Measurements from ENCODE around the gene PRMT7.

DNA sequence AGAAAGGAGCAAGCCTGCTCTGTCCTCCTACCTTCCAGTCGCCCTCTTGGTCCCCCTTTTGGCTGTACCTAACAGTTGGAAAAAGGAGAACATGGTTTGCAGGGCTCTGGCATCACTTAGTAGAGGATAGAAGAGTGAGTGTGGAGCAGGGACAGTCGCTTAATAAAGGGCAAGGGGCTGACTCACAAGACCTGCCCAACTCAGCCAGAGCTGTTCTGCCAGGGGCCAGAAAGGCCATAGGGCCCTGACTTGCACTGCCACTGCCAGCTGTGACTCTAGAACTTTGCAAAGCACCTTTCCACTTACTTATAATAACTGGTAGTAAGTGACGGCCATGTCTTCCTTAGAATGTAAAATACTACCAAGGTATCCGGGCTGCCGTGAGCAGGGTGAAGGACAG lies 13.5 kb downstream of the PRMT7 start:
- no peak for TF ChIP-seq EZH2phosphoT487 (IDR thresholded peaks at IDR 0.05; ENCODE audit: borderline replicate concordance, low read length)
- TF ChIP-seq, protein P1, sequence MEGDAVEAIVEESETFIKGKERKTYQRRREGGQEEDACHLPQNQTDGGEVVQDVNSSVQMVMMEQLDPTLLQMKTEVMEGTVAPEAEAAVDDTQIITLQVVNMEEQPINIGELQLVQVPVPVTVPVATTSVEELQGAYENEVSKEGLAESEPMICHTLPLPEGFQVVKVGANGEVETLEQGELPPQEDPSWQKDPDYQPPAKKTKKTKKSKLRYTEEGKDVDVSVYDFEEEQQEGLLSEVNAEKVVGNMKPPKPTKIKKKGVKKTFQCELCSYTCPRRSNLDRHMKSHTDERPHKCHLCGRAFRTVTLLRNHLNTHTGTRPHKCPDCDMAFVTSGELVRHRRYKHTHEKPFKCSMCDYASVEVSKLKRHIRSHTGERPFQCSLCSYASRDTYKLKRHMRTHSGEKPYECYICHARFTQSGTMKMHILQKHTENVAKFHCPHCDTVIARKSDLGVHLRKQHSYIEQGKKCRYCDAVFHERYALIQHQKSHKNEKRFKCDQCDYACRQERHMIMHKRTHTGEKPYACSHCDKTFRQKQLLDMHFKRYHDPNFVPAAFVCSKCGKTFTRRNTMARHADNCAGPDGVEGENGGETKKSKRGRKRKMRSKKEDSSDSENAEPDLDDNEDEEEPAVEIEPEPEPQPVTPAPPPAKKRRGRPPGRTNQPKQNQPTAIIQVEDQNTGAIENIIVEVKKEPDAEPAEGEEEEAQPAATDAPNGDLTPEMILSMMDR (conservative IDR thresholded peaks at IDR 0.05; ENCODE audit: low read depth, low read length): no peak
